Keratinocyte (primary cell): ENCODE results near the gene FLNB. TPM values are rescaled to one million over a fixed set of nuclear protein-coding genes. Genes with fewer than 3 reads are reported as not detected.

Experiments
- DNase-seq: peaks from one replicate; pipeline ENCODE4 v3.0.0-alpha.2; 2011; ENCODE audit warnings: low read depth, missing footprints, low spot score
- FAIRE-seq: peaks from 2 replicates; lab custom pipeline; 2011; peaks lifted over from hg19 to GRCh38; lab: Jason Lieb, UNC
- H2AFZ ChIP-seq: 2 replicates; pipeline ENCODE4 v1.6.0; 2012; ENCODE audit warnings: low read length, control low read depth, inconsistent platforms; ENCODE audit not compliant: control insufficient read depth
- H3K27ac ChIP-seq: 2 replicates; pipeline ENCODE4 v1.5.1; 2011; ENCODE audit warnings: low read length; ENCODE audit not compliant: control insufficient read depth, insufficient read depth
- H3K27me3 ChIP-seq: 3 replicates; pipeline ENCODE4 v1.6.0; 2011; ENCODE audit warnings: low read length; ENCODE audit not compliant: control insufficient read depth, insufficient read depth; ENCODE audit errors: extremely low read depth
- H3K36me3 ChIP-seq, 2 experiments: 2 replicates in 1 of 2; 3 replicates in 1 of 2; pipeline ENCODE4 v1.5.1; 2011; ENCODE audit warnings: low read length in 2 of 2, mild to moderate bottlenecking in 1 of 2; ENCODE audit not compliant: control insufficient read depth in 2 of 2, insufficient read depth in 2 of 2; ENCODE audit errors: extremely low read depth in 1 of 2
- H3K4me1 ChIP-seq: 3 replicates; pipeline ENCODE4 v1.5.1; 2011; ENCODE audit warnings: low read length; ENCODE audit not compliant: control insufficient read depth, insufficient read depth; ENCODE audit errors: extremely low read depth
- H3K4me2 ChIP-seq: 3 replicates; pipeline ENCODE4 v1.6.0; 2011; ENCODE audit warnings: low read depth, low read length; ENCODE audit not compliant: control insufficient read depth, insufficient read depth; ENCODE audit errors: extremely low read depth
- H3K4me3 ChIP-seq, 3 experiments: fragments of 200-600 bp in 1 of 3; sonication (generic) in 1 of 3; 2 replicates in 2 of 3; 3 replicates in 1 of 3; pipeline ENCODE4 v1.5.1; 2011 to 2016; ENCODE audit warnings: low read length in 3 of 3, mild to moderate bottlenecking in 3 of 3, control low read depth in 2 of 3, inconsistent platforms in 1 of 3, low read depth in 1 of 3, mixed read lengths in 1 of 3, mixed run types in 1 of 3, moderate library complexity in 1 of 3; ENCODE audit not compliant: control insufficient read depth in 2 of 3, insufficient read depth in 2 of 3; ENCODE audit errors: extremely low read depth in 1 of 3
- H3K79me2 ChIP-seq: 2 replicates; pipeline ENCODE4 v1.6.0; 2012; ENCODE audit warnings: low read length; ENCODE audit not compliant: control insufficient read depth, insufficient read depth
- H3K9ac ChIP-seq: 3 replicates; pipeline ENCODE4 v1.6.0; 2011; ENCODE audit warnings: low read length; ENCODE audit not compliant: control insufficient read depth, insufficient read depth; ENCODE audit errors: extremely low read depth
- H3K9me1 ChIP-seq: 3 replicates; pipeline ENCODE4 v1.6.0; 2011; ENCODE audit warnings: low read length; ENCODE audit not compliant: control insufficient read depth, insufficient read depth; ENCODE audit errors: extremely low read depth
- H3K9me3 ChIP-seq: 2 replicates; pipeline ENCODE4 v1.5.1; 2012; ENCODE audit warnings: low read depth, low read length; ENCODE audit not compliant: control insufficient read depth
- H4K20me1 ChIP-seq: 3 replicates; pipeline ENCODE4 v1.6.0; 2011; ENCODE audit warnings: low read length; ENCODE audit not compliant: control insufficient read depth, insufficient read depth; ENCODE audit errors: extremely low read depth
- CTCF ChIP-seq, 3 experiments: IDR thresholded peaks in 1 of 3; conservative IDR thresholded peaks in 1 of 3; optimal IDR thresholded peaks in 1 of 3; 2 replicates in 2 of 3; 3 replicates in 1 of 3; pipeline versions ENCODE3 to v1.5.1; 2011; ENCODE audit warnings: low read length in 3 of 3, mild to moderate bottlenecking in 3 of 3, moderate library complexity in 2 of 3, control low read depth in 1 of 3, inconsistent platforms in 1 of 3; ENCODE audit not compliant: insufficient read depth in 2 of 3; ENCODE audit errors: extremely low read depth in 1 of 3
- EZH2 ChIP-seq: IDR thresholded peaks from one replicate; pipeline ENCODE4 v1.6.1; 2012; ENCODE audit warnings: inconsistent platforms, mild to moderate bottlenecking, low read length, moderate library complexity
- dilution Hi-C: fragments of 300-500 bp; cut with MboI; formaldehyde crosslinking; loops from one replicate; pipeline ENCODE4 v1.7.0; 2020; ENCODE audit warnings: low sequenced_read_pairs; ENCODE audit not compliant: extremely low pct_ligation_motif_present
- polyA plus RNA-seq, 5 experiments: library from polyadenylated mRNA; depleted of rRNA in 3 of 5; stranded (reverse) in 3 of 5; stranded (forward) in 1 of 5; unstranded in 1 of 5; fragments of >200 nt; gene quantifications; 1 replicate in 1 of 5; 2 replicates in 3 of 5; 3 replicates in 1 of 5; pipeline versions ENCODE4 v1.2.1 to v1.2.3, GENCODE V29; 2011 to 2012; ENCODE audit warnings: missing spikeins in 2 of 5, low read depth in 1 of 5, low replicate concordance in 1 of 5

The FLNB gene
- polyA plus RNA-seq, 1 donor (not counting 4 experiments of a cell fraction or from before 2014, with no cell fraction given), result 289 TPM

- FAIRE-seq, result no peak
Observed at GRCh38 chr3:58184982-58185360, 176.7 kb downstream of the FLNB start.

GRCh38 chr3:58188173-58188564 is 179.9 kb downstream of the FLNB start:
- H3K9ac ChIP-seq, result peak overlapping the region; percentile 53
- H3K9me3 ChIP-seq, result no peaks in the 10 kb centered on the region
- dilution Hi-C loops, result no loop called here
- H3K9me1 ChIP-seq, result no peaks in the 10 kb centered on the region
- peaks cover 20% of the 10 kb centered on the region for H3K4me1 ChIP-seq
- no peaks in the 10 kb centered on the region for H4K20me1 ChIP-seq
- TF ChIP-seq CTCF (optimal IDR thresholded peaks at IDR 0.05 in 1 of 3, IDR thresholded peaks at IDR 0.05 in 1 of 3, conservative IDR thresholded peaks at IDR 0.05 in 1 of 3; ENCODE audit: extremely low read depth in 1 of 3, insufficient read depth in 2 of 3, low read length in 3 of 3), result no peak
- TF ChIP-seq EZH2, result no peak
- H3K4me2 ChIP-seq, result peak overlapping the region; percentile 77
- peak overlapping the region; percentile 72 for H3K27ac ChIP-seq
- H3K36me3 ChIP-seq, result no peaks in the 10 kb centered on the region
- H3K4me3 ChIP-seq, result no peak overlapping the region
- H3K79me2 ChIP-seq, result no peaks in the 10 kb centered on the region
- no peak overlapping the region for H2AFZ ChIP-seq
- no peaks in the 10 kb centered on the region for H3K27me3 ChIP-seq
- DNase-seq, result peak; percentile 86
- FAIRE-seq, result peak; percentile 86

More at GRCh38 chr3:58184982-58185360, 176.7 kb downstream of the FLNB start:
- no peak for TF ChIP-seq EZH2
- TF ChIP-seq CTCF (optimal IDR thresholded peaks at IDR 0.05 in 1 of 3, IDR thresholded peaks at IDR 0.05 in 1 of 3, conservative IDR thresholded peaks at IDR 0.05 in 1 of 3; ENCODE audit: extremely low read depth in 1 of 3, insufficient read depth in 2 of 3, low read length in 3 of 3), result no peak
- no peak for DNase-seq
- Histone ChIP-seq H3K36me3 (no peaks in the 10 kb centered on the region), H3K4me3 (no peak overlapping the region), H3K9ac (no peak overlapping the region), H3K27me3 (no peaks in the 10 kb centered on the region), H4K20me1 (no peaks in the 10 kb centered on the region), H3K4me1 (peaks cover 33% of the 10 kb centered on the region), H2AFZ (no peak overlapping the region), H3K79me2 (no peaks in the 10 kb centered on the region), H3K9me3 (no peaks in the 10 kb centered on the region), H3K27ac (no peak overlapping the region), H3K9me1 (no peaks in the 10 kb centered on the region), H3K4me2 (no peak overlapping the region)
- dilution Hi-C loops, result no loop called here
